ENCODE data around the gene WDR83. TPM values are rescaled to one million over a fixed set of nuclear protein-coding genes. Genes with fewer than 3 reads are reported as not detected.

The WDR83 gene
- total RNA-seq, 1 donor from 2014 or later: 11.0 TPM

GRCh38 chr19:12623361-12624031 is 43.1 kb upstream of the WDR83 start:
- Histone ChIP-seq H3K36me3 (peaks cover 45% of the 10 kb centered on the region), H3K27ac (no peak overlapping the region), H3K79me2 (ENCODE audit: low read depth) (peaks cover 43% of the 10 kb centered on the region), H3K9ac (no peak overlapping the region), H3K4me3 (no peak overlapping the region), H4K20me1 (ENCODE audit: low read depth) (no peaks in the 10 kb centered on the region), H3F3A (ENCODE audit: low read depth) (peaks cover 15% of the 10 kb centered on the region), H3K4me2 (no peak overlapping the region), H2AFZ (replicated peaks) (no peak overlapping the region), H3K4me1 (no peaks in the 10 kb centered on the region), H3K9me3 (ENCODE audit: low read depth) (peaks cover 24% of the 10 kb centered on the region), H3K27me3 (no peaks in the 10 kb centered on the region)
- no peaks in the 10 kb centered on the region for H3K4me1 Mint-ChIP-seq
- no peak overlapping the region for H3K4me3 Mint-ChIP-seq
- TF ChIP-seq EZH2 (IDR thresholded peaks at IDR 0.05) (no peak), CTCF (IDR thresholded peaks at IDR 0.05) (no peak), EZH2phosphoT487 (IDR thresholded peaks at IDR 0.05) (no peak)
- H3K27me3 Mint-ChIP-seq (ENCODE audit: insufficient read depth, low read depth): peaks cover 8% of the 10 kb centered on the region
- peaks cover 59% of the 10 kb centered on the region for H3K36me3 Mint-ChIP-seq
- peaks cover 64% of the 10 kb centered on the region for H3K9me3 Mint-ChIP-seq
- no peak overlapping the region for H3K27ac Mint-ChIP-seq
- no peak for DNase-seq (ENCODE audit: low spot score)

GRCh38 chr19:12626958-12627357 is 39.6 kb upstream of the WDR83 start:
- Mint-ChIP-seq H3K27me3 (ENCODE audit: insufficient read depth, low read depth) (peaks cover 7% of the 10 kb centered on the region), H3K9me3 (peaks cover 66% of the 10 kb centered on the region), H3K4me3 (no peak overlapping the region), H3K4me1 (no peaks in the 10 kb centered on the region), H3K27ac (no peak overlapping the region), H3K36me3 (peaks cover 68% of the 10 kb centered on the region)
- H3K79me2 ChIP-seq (ENCODE audit: low read depth): peaks cover 17% of the 10 kb centered on the region
- H3K27me3 ChIP-seq: no peaks in the 10 kb centered on the region
- H3K9me3 ChIP-seq (ENCODE audit: low read depth): peaks cover 33% of the 10 kb centered on the region
- H3K4me2 ChIP-seq: no peak overlapping the region
- H2AFZ ChIP-seq (replicated peaks): no peak overlapping the region
- H4K20me1 ChIP-seq (ENCODE audit: low read depth): no peaks in the 10 kb centered on the region
- no peaks in the 10 kb centered on the region for H3K4me1 ChIP-seq
- H3K9ac ChIP-seq: no peak overlapping the region
- no peak overlapping the region for H3K27ac ChIP-seq
- TF ChIP-seq EZH2 (IDR thresholded peaks at IDR 0.05) (no peak), EZH2phosphoT487 (IDR thresholded peaks at IDR 0.05) (no peak), CTCF (IDR thresholded peaks at IDR 0.05) (no peak)
- H3K4me3 ChIP-seq: no peak overlapping the region
- H3F3A ChIP-seq (ENCODE audit: low read depth): peaks cover 18% of the 10 kb centered on the region
- no peak for DNase-seq (ENCODE audit: low spot score)
- peaks cover 66% of the 10 kb centered on the region for H3K36me3 ChIP-seq

GRCh38 chr19:12628040-12629022 is 38.3 kb upstream of the WDR83 start:
- no peak for DNase-seq (ENCODE audit: low spot score)
- Histone ChIP-seq H3K36me3 (peaks cover 65% of the 10 kb centered on the region), H3K9me3 (ENCODE audit: low read depth) (peaks cover 33% of the 10 kb centered on the region)

More at GRCh38 chr19:12628040-12629022, 38.3 kb upstream of the WDR83 start:
- Histone ChIP-seq H3K79me2 (ENCODE audit: low read depth) (peaks cover 6% of the 10 kb centered on the region), H2AFZ (replicated peaks) (no peak overlapping the region), H3F3A (ENCODE audit: low read depth) (peaks cover 27% of the 10 kb centered on the region), H3K4me3 (no peak overlapping the region), H4K20me1 (ENCODE audit: low read depth) (no peaks in the 10 kb centered on the region), H3K27ac (no peak overlapping the region), H3K27me3 (no peaks in the 10 kb centered on the region), H3K4me2 (no peak overlapping the region), H3K9ac (no peak overlapping the region), H3K4me1 (no peaks in the 10 kb centered on the region)
- no peak overlapping the region for H3K27ac Mint-ChIP-seq
- H3K9me3 Mint-ChIP-seq: peaks cover 61% of the 10 kb centered on the region
- peaks cover 67% of the 10 kb centered on the region for H3K36me3 Mint-ChIP-seq
- H3K4me1 Mint-ChIP-seq: no peaks in the 10 kb centered on the region
- peaks cover 7% of the 10 kb centered on the region for H3K27me3 Mint-ChIP-seq (ENCODE audit: insufficient read depth, low read depth)
- H3K4me3 Mint-ChIP-seq: no peak overlapping the region
- TF ChIP-seq EZH2phosphoT487 (IDR thresholded peaks at IDR 0.05) (no peak), CTCF (IDR thresholded peaks at IDR 0.05) (no peak), EZH2 (IDR thresholded peaks at IDR 0.05) (no peak)
